HepG2 (cell line): ENCODE results near the gene CCDC86. TPM values are rescaled to one million over a fixed set of nuclear protein-coding genes. Genes with fewer than 3 reads are reported as not detected.

Experiments
- FOXA1 ChIP-seq, 2 experiments: fragments of 450-650 bp in 1 of 2; sonication (generic) in 1 of 2; formaldehyde crosslinking in 1 of 2; IDR thresholded peaks; 2 replicates each; pipeline versions ENCODE4 v1.4.0 to v1.6.1; 2016 to 2020; ENCODE audit warnings: missing genetic modification reagents in 1 of 2
- FOXC1 ChIP-seq: sonication (generic); formaldehyde crosslinking; IDR thresholded peaks from 2 replicates; pipeline ENCODE4 v1.8.0; 2022; ENCODE audit warnings: mild to moderate bottlenecking, missing genetic modification reagents, borderline replicate concordance
- PAWR ChIP-seq: sonication (generic); formaldehyde crosslinking; IDR thresholded peaks from 2 replicates; pipeline ENCODE4 v1.4.0; 2020; ENCODE audit warnings: missing genetic modification reagents, mild to moderate bottlenecking, borderline replicate concordance
- PRDM15 ChIP-seq: sonication (generic); formaldehyde crosslinking; IDR thresholded peaks from 2 replicates; pipeline ENCODE4 v1.4.0; 2020; ENCODE audit warnings: missing genetic modification reagents
- SIX4 ChIP-seq: sonication (generic); formaldehyde crosslinking; IDR thresholded peaks from 2 replicates; pipeline ENCODE4 v1.4.0; 2020; ENCODE audit warnings: missing genetic modification reagents
- SMARCE1 ChIP-seq: fragments of 450-650 bp; IDR thresholded peaks from 2 replicates; pipeline ENCODE4 v1.6.1; 2017; ENCODE audit warnings: borderline replicate concordance
- ZBTB26 ChIP-seq: IDR thresholded peaks from 2 replicates; pipeline ENCODE4 v1.6.1; 2016; ENCODE audit warnings: missing compliant biosample characterization, missing genetic modification reagents, borderline replicate concordance
- ZBTB33 ChIP-seq: sonication (generic); formaldehyde crosslinking; IDR thresholded peaks from 2 replicates; pipeline ENCODE4 v1.4.0; 2020; ENCODE audit warnings: missing genetic modification reagents
- ZFP1 ChIP-seq: IDR thresholded peaks from 2 replicates; pipeline ENCODE4 v1.6.1; 2016
- ZFX ChIP-seq: sonication (generic); formaldehyde crosslinking; IDR thresholded peaks from 2 replicates; pipeline ENCODE4 v1.4.0; 2020; ENCODE audit warnings: mild to moderate bottlenecking, low read depth, missing genetic modification reagents, moderate library complexity
- ZHX2 ChIP-seq, 2 experiments: sonication (generic) in 1 of 2; formaldehyde crosslinking in 1 of 2; IDR thresholded peaks; 2 replicates each; pipeline versions ENCODE4 v1.6.1 to v1.9.0; 2014 to 2022; ENCODE audit warnings: antibody characterized with exemption in 1 of 2, borderline replicate concordance in 1 of 2, inconsistent platforms in 1 of 2, low read depth in 1 of 2, missing genetic modification reagents in 1 of 2
- ZNF143 ChIP-seq: sonication (generic); formaldehyde crosslinking; IDR thresholded peaks from 2 replicates; pipeline ENCODE4 v1.4.0; 2020; ENCODE audit warnings: missing genetic modification reagents
- ZSCAN21 ChIP-seq: sonication (generic); formaldehyde crosslinking; IDR thresholded peaks from 2 replicates; pipeline ENCODE4 v1.8.0; 2022; ENCODE audit warnings: mild to moderate bottlenecking, missing genetic modification reagents, moderate library complexity, borderline replicate concordance
- polyA plus RNA-seq, 8 experiments: library from polyadenylated mRNA; depleted of rRNA in 3 of 8; stranded (reverse) in 7 of 8; unstranded in 1 of 8; fragments of >200 nt; fragmentation: Illumina TruSeq in 4 of 8; extraction: Trizol in 4 of 8; gene quantifications; 2 replicates each; pipeline versions ENCODE4 v1.2.1 to v1.2.3, GENCODE V29; 2011 to 2016; ENCODE audit warnings: low read depth in 4 of 8, missing spikeins in 1 of 8, mixed read lengths in 1 of 8; ENCODE audit not compliant: insufficient read depth in 1 of 8
- total RNA-seq, 5 experiments: library from RNA; depleted of rRNA; stranded (reverse); fragments of >200 nt; fragmentation: Illumina TruSeq; extraction: Trizol; gene quantifications; 2 replicates each; pipeline ENCODE4 v1.2.3, GENCODE V29; 2016; ENCODE audit warnings: low read depth in 1 of 5

CCDC86 gene
- total and polyA plus RNA-seq, 2 of the 13 experiments (the other 11 are each of a cell fraction or from before 2014, with no cell fraction given), result 33.8 to 37.6 TPM

GRCh38 chr11:60844045-60844869, 2.3 kb downstream of the CCDC86 start (continued):
- TF ChIP-seq PRDM15 (no peak), FOXA1 (IDR thresholded peaks at IDR 0.05) (no peak), FOXA1 (CRISPR knock-in tag; IDR thresholded peaks at IDR 0.05) (no peak), ZBTB33 (CRISPR knock-in tag) (no peak), SMARCE1 (no peak), PAWR (CRISPR knock-in tag) (no peak), ZSCAN21 (CRISPR knock-in tag) (no peak), ZFX (no peak; the same call in 1 of the 2 replicates), FOXC1 (CRISPR knock-in tag) (no peak), SIX4 (no peak), ZHX2 (IDR thresholded peaks at IDR 0.05; ENCODE audit: low read depth) (peak; percentile 33; the same call in 1 of the 2 replicates), ZHX2 (CRISPR knock-in tag; IDR thresholded peaks at IDR 0.05; ENCODE audit: borderline replicate concordance) (no peak), ZBTB26 (CRISPR knock-in tag) (no peak), ZNF143 (CRISPR knock-in tag) (no peak), ZFP1 (CRISPR knock-in tag) (no peak)
